Liver (tissue), 9 donors: Measurements from ENCODE around the gene CD96. TPM values are rescaled to one million over a fixed set of nuclear protein-coding genes. Genes with fewer than 3 reads are reported as not detected.

ENCODE experiments used
- DNase-seq: peaks from one replicate; pipeline ENCODE4 v3.0.0-alpha.2; 2017; ENCODE audit warnings: low spot score
- H3K27ac ChIP-seq, 2 donors: one replicate each; pipeline ENCODE4 v1.7.0; 2013; ENCODE audit warnings: inconsistent platforms in 2 of 2, low read length in 2 of 2, control low read depth in 1 of 2, low read depth in 1 of 2, mild to moderate bottlenecking in 1 of 2
- H3K27me3 ChIP-seq, 4 donors: one replicate each; pipeline versions ENCODE4 v1.6.1 to v1.7.0; 2013; ENCODE audit warnings: low read length in 3 of 4, inconsistent platforms in 1 of 4, mild to moderate bottlenecking in 1 of 4, moderate library complexity in 1 of 4; ENCODE audit not compliant: control insufficient read depth in 4 of 4, insufficient read depth in 4 of 4
- H3K36me3 ChIP-seq, 4 donors: one replicate each; pipeline versions ENCODE4 v1.6.1 to v1.7.0; 2013; ENCODE audit warnings: low read length in 3 of 4, mild to moderate bottlenecking in 3 of 4, low read depth in 1 of 4, moderate library complexity in 1 of 4; ENCODE audit not compliant: control insufficient read depth in 4 of 4, insufficient read depth in 3 of 4
- H3K4me1 ChIP-seq, 4 donors: one replicate each; pipeline versions ENCODE4 v1.6.1 to v1.7.0; 2013; ENCODE audit warnings: low read length in 3 of 4, mild to moderate bottlenecking in 3 of 4, moderate library complexity in 1 of 4; ENCODE audit not compliant: control insufficient read depth in 4 of 4, insufficient read depth in 4 of 4
- H3K4me3 ChIP-seq, 3 donors: one replicate each; pipeline versions ENCODE4 v1.6.1 to v1.7.0; 2013; ENCODE audit warnings: low read length in 3 of 3, control low read depth in 1 of 3, low read depth in 1 of 3, mild to moderate bottlenecking in 1 of 3
- H3K9ac ChIP-seq, 2 donors: one replicate each; pipeline ENCODE4 v1.7.0; 2013; ENCODE audit warnings: low read length in 2 of 2, mild to moderate bottlenecking in 2 of 2, moderate library complexity in 2 of 2, control low read depth in 1 of 2, low read depth in 1 of 2
- H3K9me3 ChIP-seq, 4 donors: one replicate each; pipeline versions ENCODE4 v1.6.1 to v1.7.0; 2013; ENCODE audit warnings: low read length in 3 of 4; ENCODE audit not compliant: control insufficient read depth in 4 of 4
- ATF3 ChIP-seq: IDR thresholded peaks from 2 replicates; pipeline ENCODE4 v1.6.1; 2016; ENCODE audit warnings: antibody characterized with exemption
- CTCF ChIP-seq: fragments of 150-350 bp; IDR thresholded peaks from 2 replicates; pipeline ENCODE4 v1.5.1; 2017; ENCODE audit warnings: improper control_type of control experiment, low read depth, low read length; ENCODE audit not compliant: missing input control
- EGR1 ChIP-seq, 2 donors: IDR thresholded peaks; 2 replicates each; pipeline ENCODE4 v1.6.1; 2016 to 2018; ENCODE audit warnings: antibody characterized with exemption in 2 of 2, low read depth in 2 of 2
- FOXA1 ChIP-seq: IDR thresholded peaks from 2 replicates; pipeline ENCODE4 v1.6.1; 2016; ENCODE audit warnings: antibody characterized with exemption
- FOXA2 ChIP-seq: IDR thresholded peaks from 2 replicates; pipeline ENCODE4 v1.6.1; 2016; ENCODE audit warnings: antibody characterized with exemption
- GABPA ChIP-seq, 2 donors: IDR thresholded peaks in 1 of 2; conservative IDR thresholded peaks in 1 of 2; 2 replicates each; pipeline ENCODE4 v1.6.1; 2016; ENCODE audit warnings: antibody characterized with exemption in 2 of 2, mild to moderate bottlenecking in 1 of 2, moderate library complexity in 1 of 2
- HNF4A ChIP-seq, 2 donors: conservative IDR thresholded peaks; 2 replicates each; pipeline ENCODE4 v1.6.1; 2016; ENCODE audit warnings: antibody characterized with exemption in 2 of 2, mild to moderate bottlenecking in 2 of 2
- HNF4G ChIP-seq: IDR thresholded peaks from 2 replicates; pipeline ENCODE4 v1.6.1; 2016; ENCODE audit warnings: antibody characterized with exemption
- JUND ChIP-seq, 2 donors: IDR thresholded peaks; 2 replicates each; pipeline ENCODE4 v1.6.1; 2016; ENCODE audit warnings: antibody characterized with exemption in 2 of 2
- MAX ChIP-seq: IDR thresholded peaks from 2 replicates; pipeline ENCODE4 v1.6.1; 2016; ENCODE audit warnings: antibody characterized with exemption
- NR2F2 ChIP-seq: IDR thresholded peaks from 2 replicates; pipeline ENCODE4 v1.6.1; 2016; ENCODE audit warnings: antibody characterized with exemption
- RAD21 ChIP-seq, 2 donors: IDR thresholded peaks; 2 replicates each; pipeline ENCODE4 v1.6.1; 2016; ENCODE audit warnings: antibody characterized with exemption in 2 of 2, mild to moderate bottlenecking in 2 of 2
- SP1 ChIP-seq: IDR thresholded peaks from 2 replicates; pipeline ENCODE4 v1.6.1; 2018; ENCODE audit warnings: antibody characterized with exemption, mild to moderate bottlenecking
- TAF1 ChIP-seq: conservative IDR thresholded peaks from 2 replicates; pipeline ENCODE4 v1.6.1; 2016; ENCODE audit warnings: antibody characterized with exemption, mild to moderate bottlenecking
- YY1 ChIP-seq: IDR thresholded peaks from 2 replicates; pipeline ENCODE4 v1.6.1; 2016; ENCODE audit warnings: antibody characterized with exemption, mild to moderate bottlenecking
- WGBS: extraction: QIAGEN DNeasy Blood & Tissue Kit; methylation state at CpG from one replicate; pipeline ENCODE4 v1.1.7; 2013; 5-methylcytosine and 5-hydroxymethylcytosine counted together
- polyA plus RNA-seq, 2 donors: library from polyadenylated mRNA; stranded (reverse) in 1 of 2; unstranded in 1 of 2; fragments of 200-250 nt in 1 of 2; fragments of >200 nt in 1 of 2; fragmentation: Nextera tagmentation in 1 of 2; extraction: Ambion mirVana in 1 of 2; gene quantifications; one replicate each; pipeline versions ENCODE4 v1.2.1 to v1.2.3, GENCODE V29; 2013 to 2015
- total RNA-seq, 2 donors: library from RNA; depleted of rRNA; stranded (reverse); fragments of >200 nt; gene quantifications; one replicate each; pipeline ENCODE4 v1.2.3, GENCODE V29; 2014
- TF ChIP-seq, protein P1 (sequence below): IDR thresholded peaks from 2 replicates; pipeline ENCODE4 v1.6.1; 2016; ENCODE audit warnings: antibody characterized with exemption
- donor health status: healthy.
- donor health status: healthy.
- donor health status: healthy.
- donor health status: healthy.
- donor health status: healthy.

The CD96 gene
- total and polyA plus RNA-seq, 4 donors, result 0.46 to 2.7 (median 0.92) TPM

DNA sequence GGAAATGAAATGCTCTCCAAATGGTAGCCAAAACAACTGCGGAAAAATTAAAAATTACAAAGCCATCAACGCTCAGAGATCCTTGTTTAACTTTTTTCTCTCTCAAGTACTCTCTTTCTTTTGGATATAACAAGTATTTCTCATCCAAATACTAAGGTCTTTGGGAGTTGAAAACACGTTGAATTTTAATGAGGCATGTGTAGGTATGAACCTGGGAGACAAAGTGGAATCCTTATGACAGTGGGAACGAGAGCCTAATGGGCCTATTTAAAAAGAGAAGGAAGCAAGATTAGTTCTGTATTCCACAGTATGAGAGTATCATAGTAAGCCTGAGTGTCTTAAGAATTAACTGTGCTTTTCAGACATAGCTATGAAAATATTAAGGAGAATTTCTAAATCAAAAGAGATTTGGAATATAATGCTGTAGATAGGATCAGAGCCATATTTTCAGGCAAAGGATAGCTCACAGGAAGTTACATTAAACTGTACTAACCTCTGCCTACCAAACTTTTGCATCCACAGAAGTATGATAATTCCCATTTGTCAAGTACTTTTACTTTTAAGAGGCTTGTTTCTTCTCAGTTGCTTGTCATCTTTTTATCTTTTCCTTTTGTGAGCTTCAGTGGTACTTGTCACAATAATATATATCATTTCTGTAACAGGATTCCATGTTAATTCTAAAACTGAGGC lies 759 bp downstream of the CD96 start:
- H3K9ac ChIP-seq, result peak overlapping the region in 1 of 2 donors; percentile 49
- H3K4me3 ChIP-seq, result no peak overlapping the region
- peaks cover 0 to 9% (median 3%) of the 10 kb centered on the region in 4 donors for H3K4me1 ChIP-seq
- TF ChIP-seq SP1, result no peak
- no peak for TF ChIP-seq FOXA1
- TF ChIP-seq HNF4A (conservative IDR thresholded peaks at IDR 0.05), result no peak
- TF ChIP-seq EGR1 (IDR thresholded peaks at IDR 0.05; ENCODE audit: low read depth in 2 of 2), result no peak
- TF ChIP-seq, protein P1, sequence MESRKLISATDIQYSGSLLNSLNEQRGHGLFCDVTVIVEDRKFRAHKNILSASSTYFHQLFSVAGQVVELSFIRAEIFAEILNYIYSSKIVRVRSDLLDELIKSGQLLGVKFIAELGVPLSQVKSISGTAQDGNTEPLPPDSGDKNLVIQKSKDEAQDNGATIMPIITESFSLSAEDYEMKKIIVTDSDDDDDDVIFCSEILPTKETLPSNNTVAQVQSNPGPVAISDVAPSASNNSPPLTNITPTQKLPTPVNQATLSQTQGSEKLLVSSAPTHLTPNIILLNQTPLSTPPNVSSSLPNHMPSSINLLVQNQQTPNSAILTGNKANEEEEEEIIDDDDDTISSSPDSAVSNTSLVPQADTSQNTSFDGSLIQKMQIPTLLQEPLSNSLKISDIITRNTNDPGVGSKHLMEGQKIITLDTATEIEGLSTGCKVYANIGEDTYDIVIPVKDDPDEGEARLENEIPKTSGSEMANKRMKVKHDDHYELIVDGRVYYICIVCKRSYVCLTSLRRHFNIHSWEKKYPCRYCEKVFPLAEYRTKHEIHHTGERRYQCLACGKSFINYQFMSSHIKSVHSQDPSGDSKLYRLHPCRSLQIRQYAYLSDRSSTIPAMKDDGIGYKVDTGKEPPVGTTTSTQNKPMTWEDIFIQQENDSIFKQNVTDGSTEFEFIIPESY, result no peak
- TF ChIP-seq JUND (IDR thresholded peaks at IDR 0.05), result no peak
- no peak for TF ChIP-seq NR2F2
- no peak for TF ChIP-seq GABPA (IDR thresholded peaks at IDR 0.05 in 1 of 2, conservative IDR thresholded peaks at IDR 0.05 in 1 of 2)
- TF ChIP-seq HNF4G, result no peak
- no peak for TF ChIP-seq FOXA2
- no peak for TF ChIP-seq MAX
- TF ChIP-seq TAF1, result no peak
- TF ChIP-seq YY1, result no peak
- TF ChIP-seq ATF3, result no peak
- no peak for TF ChIP-seq RAD21 (IDR thresholded peaks at IDR 0.05)
- TF ChIP-seq CTCF, result no peak
- H3K36me3 ChIP-seq, result no peaks in the 10 kb centered on the region
- 87% methylated on average over 4 of the region's 4 CpGs for WGBS
- DNase-seq, result no peak
- H3K27me3 ChIP-seq, result no peaks in the 10 kb centered on the region
- no peaks in the 10 kb centered on the region for H3K9me3 ChIP-seq
- H3K27ac ChIP-seq, result no peak overlapping the region

DNA sequence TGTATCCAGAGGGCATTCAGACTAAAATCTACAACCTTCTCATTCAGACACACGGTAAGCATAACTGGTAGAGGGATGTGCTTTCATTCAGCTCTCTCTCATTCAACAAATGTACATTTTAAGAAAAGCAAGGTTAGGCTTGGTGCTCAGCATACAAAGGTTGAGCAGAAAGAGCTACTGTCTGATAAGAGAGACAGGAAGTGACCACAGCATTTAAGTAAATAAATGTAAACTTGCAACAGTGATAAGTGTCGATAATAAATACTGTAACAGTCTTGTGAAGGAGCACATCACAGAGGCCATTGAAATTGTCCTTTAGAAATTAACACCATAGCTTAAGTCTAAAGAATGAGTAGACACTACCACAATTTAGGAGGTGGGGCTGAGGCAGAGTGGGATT lies 3.4 kb downstream of the CD96 start:
- no peak overlapping the region for H3K27ac ChIP-seq
- no peaks in the 10 kb centered on the region for H3K9me3 ChIP-seq
- 59% methylated on average over 2 of the region's 2 CpGs for WGBS
- TF ChIP-seq, protein P1, result no peak
- TF ChIP-seq MAX, result no peak
- no peak for TF ChIP-seq HNF4G
- TF ChIP-seq EGR1 (IDR thresholded peaks at IDR 0.05; ENCODE audit: low read depth in 2 of 2), result no peak
- no peak overlapping the region for H3K9ac ChIP-seq
- DNase-seq, result no peak
- H3K4me3 ChIP-seq, result no peak overlapping the region
- H3K36me3 ChIP-seq, result no peaks in the 10 kb centered on the region
- no peaks in the 10 kb centered on the region for H3K4me1 ChIP-seq
- H3K27me3 ChIP-seq, result no peaks in the 10 kb centered on the region
